ENCODE data around the gene ARL3.
A peak's percentile ranks its signal among the peaks of the same experiment; 100 is the strongest.

ARL3 gene

GRCh38 chr10:102649797-102650654 is 64.2 kb downstream of the ARL3 start:
- no peak for DNase-seq

GRCh38 chr10:102648889-102649796 is 65.1 kb downstream of the ARL3 start:
- peak; percentile 46 for DNase-seq

GRCh38 chr10:102648269-102648888 is 65.8 kb downstream of the ARL3 start:
- no peak for DNase-seq

- DNase-seq = peak; percentile 39
Observed at GRCh38 chr10:102647443-102648268, 66.5 kb downstream of the ARL3 start.

GRCh38 chr10:102646610-102647442 is 67.4 kb downstream of the ARL3 start:
- DNase-seq = peak; percentile 83

- peak; percentile 97 for DNase-seq
Observed at GRCh38 chr10:102645741-102646609, 68.2 kb downstream of the ARL3 start.

GRCh38 chr10:102645388-102645740 is 68.8 kb downstream of the ARL3 start:
- no peak for DNase-seq

GRCh38 chr10:102644646-102645387 is 69.4 kb downstream of the ARL3 start:
- DNase-seq = peak; percentile 84

GRCh38 chr10:102644066-102644645 is 70.0 kb downstream of the ARL3 start, which contains the start of gene TRIM8:
TRIM8 (plus strand) TSS chr10:102644479; CDS start chr10:102644618, 139 bp downstream.
- DNase-seq = no peak

- DNase-seq = peak; percentile 88
Observed at GRCh38 chr10:102643336-102644065, 70.7 kb downstream of the ARL3 start.

- DNase-seq = peak; percentile 80
Observed at GRCh38 chr10:102642736-102643335, 71.4 kb downstream of the ARL3 start.

GRCh38 chr10:102641880-102642735 is 72.1 kb downstream of the ARL3 start:
- DNase-seq = peak; percentile 99

- no peak for DNase-seq
Observed at GRCh38 chr10:102641402-102641801, 72.8 kb downstream of the ARL3 start.

GRCh38 chr10:102639537-102639936 is 74.7 kb downstream of the ARL3 start:
- DNase-seq = no peak

- DNase-seq = no peak
Observed at GRCh38 chr10:102635377-102635776, 78.8 kb downstream of the ARL3 start.

- no peak for DNase-seq
Observed at GRCh38 chr10:102634686-102635085, 79.5 kb downstream of the ARL3 start.

- no peak for DNase-seq
Observed at GRCh38 chr10:102633848-102634247, 80.3 kb downstream of the ARL3 start.
